SK-N-MC (cell line): ENCODE measurements around the gene ASB5.

ENCODE experiments used
- EZH2 ChIP-seq: fragments of 200-600 bp; sonication (generic); IDR thresholded peaks from one replicate; pipeline ENCODE4 v1.6.1; 2017; ENCODE audit warnings: antibody characterized with exemption
- FOXP2 ChIP-seq: optimal IDR thresholded peaks from 2 replicates; pipeline ENCODE3; 2011; ENCODE audit warnings: mild to moderate bottlenecking, moderate library complexity; ENCODE audit not compliant: insufficient read depth; ENCODE audit errors: extremely low read length, control extremely low read depth
- POLR2AphosphoS5 ChIP-seq: IDR thresholded peaks from 2 replicates; pipeline ENCODE4 v1.6.1; 2012; ENCODE audit warnings: mild to moderate bottlenecking, low read depth, low read length, borderline replicate concordance

DNA sequence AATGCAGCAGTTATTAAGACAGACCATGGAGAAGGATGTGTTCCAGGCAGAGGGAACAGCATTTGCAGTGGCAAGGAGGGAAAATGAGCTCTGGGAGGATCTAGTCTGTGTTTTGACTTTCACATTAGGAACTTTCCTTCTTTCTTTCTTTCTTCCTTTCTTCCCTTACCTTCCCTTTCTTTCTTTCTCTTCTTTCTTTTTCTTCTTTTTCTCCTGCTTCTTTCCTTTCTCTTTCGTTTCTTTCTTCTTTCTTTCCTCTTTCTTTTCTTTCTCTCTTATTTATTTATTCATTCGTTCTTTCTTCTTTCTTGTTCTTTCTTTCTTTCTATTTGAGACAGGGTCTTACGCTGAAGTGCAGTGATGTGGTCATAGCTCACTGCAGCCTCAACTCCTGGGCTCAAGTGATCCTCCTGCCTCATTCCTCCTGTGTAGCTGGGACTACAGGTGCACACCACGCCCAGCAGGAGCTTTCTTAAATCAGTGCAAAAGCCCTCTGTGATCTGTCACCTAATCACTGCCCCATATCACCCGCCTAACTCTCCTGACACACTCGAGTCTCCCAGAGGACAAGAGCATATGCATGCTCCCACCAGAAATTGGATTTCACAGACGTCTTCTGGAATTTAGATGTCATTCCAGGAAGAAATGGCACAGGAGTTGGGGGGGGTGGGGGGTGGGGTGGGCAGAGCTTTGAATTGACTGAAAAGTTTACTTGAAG, 58.3 kb downstream of the ASB5 start:
- TF ChIP-seq POLR2AphosphoS5: no peak
- no peak for TF ChIP-seq EZH2
- TF ChIP-seq FOXP2: no peak
